ENCODE data around the gene CLK4. TPM values are rescaled to one million over a fixed set of nuclear protein-coding genes. Genes with fewer than 3 reads are reported as not detected.

CLK4 gene
- total RNA-seq = 10 to 100 TPM; 18.4 to 37.9 TPM

GRCh38 chr5:178626484-178627258, at the start of gene CLK4:
Gene CLK4 (minus strand): TSS chr5:178627050. CDS start chr5:178623416, 3,634 bp downstream.
- Mint-ChIP-seq H3K27ac (peak within 1 kb of the TSS; percentile 99), H3K4me1 (peaks cover 9% of the 10 kb centered on the region), H3K4me3 (peak within 1 kb of the TSS; percentile 95), H3K27me3 (no peaks in the 10 kb centered on the region), H3K9me3 (no peaks in the 10 kb centered on the region), H3K36me3 (ENCODE audit: low read depth) (peaks cover 45% of the 10 kb centered on the region)
- peak; percentile 89 for ATAC-seq (replicated peaks)

- Mint-ChIP-seq H3K27ac (no peak overlapping the region), H3K27me3 (peaks cover 3% of the 10 kb centered on the region), H3K9me3 (no peaks in the 10 kb centered on the region), H3K36me3 (ENCODE audit: low read depth) (no peaks in the 10 kb centered on the region), H3K4me3 (no peak overlapping the region), H3K4me1 (no peaks in the 10 kb centered on the region)
- no peak for ATAC-seq (replicated peaks)
These were observed 49.1 kb upstream of the CLK4 start for GRCh38 chr5:178675922-178676321.

DNA sequence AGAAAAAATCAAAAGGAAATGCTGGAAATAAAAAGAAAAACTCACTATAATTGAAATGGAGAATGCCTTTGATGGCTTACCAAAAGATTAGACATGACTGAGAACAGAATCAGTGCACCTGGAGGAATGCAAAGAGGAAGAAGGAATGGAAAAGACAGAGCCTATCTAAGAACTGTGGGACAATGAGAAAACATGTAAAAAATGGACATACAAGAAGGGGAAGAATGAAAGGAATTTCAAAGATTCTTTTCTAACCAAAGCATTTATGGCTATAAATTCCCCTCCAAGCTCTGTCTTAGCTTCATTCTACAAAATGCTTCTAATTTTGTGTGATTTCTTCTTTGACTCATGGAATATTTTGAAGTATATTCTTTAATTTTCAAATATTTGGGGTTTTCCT, 47.5 kb upstream of the CLK4 start:
- H3K27me3 Mint-ChIP-seq = peaks cover 9% of the 10 kb centered on the region
- H3K9me3 Mint-ChIP-seq = no peaks in the 10 kb centered on the region
- no peak overlapping the region for H3K4me3 Mint-ChIP-seq
- H3K27ac Mint-ChIP-seq = no peak overlapping the region
- no peaks in the 10 kb centered on the region for H3K36me3 Mint-ChIP-seq (ENCODE audit: low read depth)
- no peak for ATAC-seq (replicated peaks)
- H3K4me1 Mint-ChIP-seq = no peaks in the 10 kb centered on the region

- H3K27me3 Mint-ChIP-seq = peaks cover 13% of the 10 kb centered on the region
- H3K4me1 Mint-ChIP-seq = no peaks in the 10 kb centered on the region
- ATAC-seq (replicated peaks) = no peak
- no peak overlapping the region for H3K27ac Mint-ChIP-seq
- no peak overlapping the region for H3K4me3 Mint-ChIP-seq
- H3K9me3 Mint-ChIP-seq = no peaks in the 10 kb centered on the region
- H3K36me3 Mint-ChIP-seq (ENCODE audit: low read depth) = no peaks in the 10 kb centered on the region
These were observed 47.0 kb upstream of the CLK4 start for GRCh38 chr5:178673801-178674295.

DNA sequence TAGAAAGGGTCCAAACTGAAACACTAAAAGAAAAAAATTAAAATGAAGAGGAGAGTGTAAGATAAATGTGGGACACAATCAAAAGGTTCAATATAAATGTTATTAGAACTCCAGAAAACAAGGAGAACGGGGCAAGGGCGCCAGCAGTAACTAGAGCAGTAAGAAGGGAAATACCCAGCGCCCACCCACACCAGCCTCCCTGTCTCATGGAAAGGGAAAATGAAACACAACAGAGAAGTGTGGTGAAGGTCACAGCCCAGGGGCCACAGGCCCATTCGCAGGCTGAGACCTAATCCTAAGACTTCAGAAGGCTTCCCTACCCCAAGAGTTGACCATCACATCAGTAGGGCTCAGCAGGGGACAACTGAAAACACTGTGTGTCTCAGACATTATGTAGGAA, 45.8 kb upstream of the CLK4 start:
- H3K27me3 Mint-ChIP-seq = peaks cover 13% of the 10 kb centered on the region
- H3K4me1 Mint-ChIP-seq = no peaks in the 10 kb centered on the region
- peak; percentile 47 for ATAC-seq (replicated peaks)
- no peak overlapping the region for H3K4me3 Mint-ChIP-seq
- H3K27ac Mint-ChIP-seq = no peak overlapping the region
- H3K36me3 Mint-ChIP-seq (ENCODE audit: low read depth) = no peaks in the 10 kb centered on the region
- no peaks in the 10 kb centered on the region for H3K9me3 Mint-ChIP-seq

DNA sequence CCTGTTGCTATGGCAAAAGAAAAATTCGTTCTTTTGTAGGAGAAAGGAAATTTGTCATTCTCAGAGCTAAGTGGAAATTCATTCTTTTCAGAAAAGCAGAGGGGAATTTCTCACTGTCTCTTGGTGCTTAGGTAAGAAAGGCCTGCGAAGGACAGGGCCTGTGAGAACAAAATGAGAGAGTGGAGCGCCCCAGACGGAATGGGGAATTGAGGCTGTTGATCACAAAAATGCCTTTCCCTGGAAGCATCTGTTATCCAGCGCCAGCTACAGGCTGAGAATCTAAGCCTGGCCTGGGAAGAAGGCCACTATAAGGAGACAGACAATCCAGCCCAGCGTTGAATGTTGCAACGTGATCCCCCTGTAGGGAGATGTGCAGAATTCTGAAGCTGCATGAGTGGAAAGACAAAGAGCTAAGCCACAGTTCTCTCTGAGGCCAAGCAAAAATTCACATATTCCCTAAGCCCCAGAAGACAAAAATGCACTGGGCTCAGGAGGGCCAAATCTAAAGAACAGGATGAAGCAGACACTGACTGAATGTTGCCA, 44.8 kb upstream of the CLK4 start:
- H3K27me3 Mint-ChIP-seq = peaks cover 13% of the 10 kb centered on the region
- H3K27ac Mint-ChIP-seq = no peak overlapping the region
- no peaks in the 10 kb centered on the region for H3K4me1 Mint-ChIP-seq
- no peaks in the 10 kb centered on the region for H3K9me3 Mint-ChIP-seq
- H3K36me3 Mint-ChIP-seq (ENCODE audit: low read depth) = no peaks in the 10 kb centered on the region
- ATAC-seq (replicated peaks) = peak; percentile 26
- H3K4me3 Mint-ChIP-seq = no peak overlapping the region

- Mint-ChIP-seq H3K4me1 (no peaks in the 10 kb centered on the region), H3K27ac (no peak overlapping the region), H3K36me3 (ENCODE audit: low read depth) (no peaks in the 10 kb centered on the region), H3K4me3 (no peak overlapping the region), H3K27me3 (peaks cover 13% of the 10 kb centered on the region), H3K9me3 (no peaks in the 10 kb centered on the region)
- no peak for ATAC-seq (replicated peaks)
These were observed 43.6 kb upstream of the CLK4 start for GRCh38 chr5:178670351-178670885.

DNA sequence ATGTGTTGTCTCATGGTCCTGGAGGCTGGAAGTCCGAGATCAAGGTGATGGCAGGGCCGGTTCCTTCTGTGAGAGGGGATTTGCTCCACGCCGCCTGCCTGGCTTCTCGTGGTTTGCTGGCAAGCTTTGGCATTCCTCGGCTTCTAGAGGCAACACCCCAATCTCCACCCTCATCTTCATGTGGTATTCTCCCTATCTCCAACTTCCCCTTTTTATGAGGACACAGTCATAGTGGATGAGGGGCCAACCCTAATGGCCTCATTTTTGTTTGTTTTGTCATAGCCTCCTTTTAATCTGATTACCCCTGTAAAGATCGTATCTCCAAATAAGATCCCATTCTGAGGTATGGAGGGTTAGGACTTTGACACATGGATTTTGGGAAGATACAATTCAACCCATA, 41.7 kb upstream of the CLK4 start:
- Mint-ChIP-seq H3K36me3 (ENCODE audit: low read depth) (no peaks in the 10 kb centered on the region), H3K27ac (no peak overlapping the region), H3K4me1 (no peaks in the 10 kb centered on the region), H3K9me3 (no peaks in the 10 kb centered on the region), H3K27me3 (peaks cover 19% of the 10 kb centered on the region), H3K4me3 (no peak overlapping the region)
- ATAC-seq (replicated peaks) = no peak

- Mint-ChIP-seq H3K27ac (no peak overlapping the region), H3K4me1 (no peaks in the 10 kb centered on the region), H3K36me3 (ENCODE audit: low read depth) (no peaks in the 10 kb centered on the region), H3K4me3 (no peak overlapping the region), H3K27me3 (peaks cover 20% of the 10 kb centered on the region), H3K9me3 (no peaks in the 10 kb centered on the region)
- no peak for ATAC-seq (replicated peaks)
These were observed 40.8 kb upstream of the CLK4 start for GRCh38 chr5:178667688-178668087.

GRCh38 chr5:178667101-178667500, 40.3 kb upstream of the CLK4 start:
- no peaks in the 10 kb centered on the region for H3K4me1 Mint-ChIP-seq
- H3K36me3 Mint-ChIP-seq (ENCODE audit: low read depth) = no peaks in the 10 kb centered on the region
- H3K27me3 Mint-ChIP-seq = peaks cover 20% of the 10 kb centered on the region
- no peak for ATAC-seq (replicated peaks)
- H3K4me3 Mint-ChIP-seq = no peak overlapping the region
- H3K9me3 Mint-ChIP-seq = no peaks in the 10 kb centered on the region
- H3K27ac Mint-ChIP-seq = no peak overlapping the region

DNA sequence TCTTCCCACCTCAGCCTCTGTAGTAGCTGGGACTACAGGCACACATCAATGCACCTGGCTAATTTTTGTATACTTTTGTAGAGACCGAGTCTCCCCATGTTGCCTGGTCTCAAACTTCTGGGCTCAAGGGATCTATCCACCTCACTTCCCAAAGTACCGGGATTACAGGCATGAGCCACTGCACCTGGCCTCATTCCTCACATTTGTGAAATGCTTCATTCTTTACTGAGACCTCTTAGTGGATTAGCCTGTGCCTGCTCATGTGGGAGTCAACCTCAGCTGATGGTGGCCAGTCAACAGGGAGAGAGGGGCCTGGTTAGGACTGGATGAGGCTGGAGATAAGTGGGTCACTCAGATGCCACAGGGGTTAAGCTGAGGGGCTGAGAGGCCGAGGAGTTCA, 37.3 kb upstream of the CLK4 start:
- no peak overlapping the region for H3K4me3 Mint-ChIP-seq
- H3K9me3 Mint-ChIP-seq = no peaks in the 10 kb centered on the region
- H3K27me3 Mint-ChIP-seq = peaks cover 17% of the 10 kb centered on the region
- H3K27ac Mint-ChIP-seq = no peak overlapping the region
- no peaks in the 10 kb centered on the region for H3K36me3 Mint-ChIP-seq (ENCODE audit: low read depth)
- no peak for ATAC-seq (replicated peaks)
- no peaks in the 10 kb centered on the region for H3K4me1 Mint-ChIP-seq

GRCh38 chr5:178662541-178662860, 35.7 kb upstream of the CLK4 start:
- Mint-ChIP-seq H3K9me3 (no peaks in the 10 kb centered on the region), H3K27ac (no peak overlapping the region), H3K4me3 (no peak overlapping the region), H3K36me3 (ENCODE audit: low read depth) (no peaks in the 10 kb centered on the region), H3K27me3 (peaks cover 23% of the 10 kb centered on the region), H3K4me1 (no peaks in the 10 kb centered on the region)
- ATAC-seq (replicated peaks) = no peak

- no peaks in the 10 kb centered on the region for H3K9me3 Mint-ChIP-seq
- H3K27me3 Mint-ChIP-seq = peaks cover 28% of the 10 kb centered on the region
- H3K27ac Mint-ChIP-seq = no peak overlapping the region
- no peak for ATAC-seq (replicated peaks)
- no peaks in the 10 kb centered on the region for H3K4me1 Mint-ChIP-seq
- no peaks in the 10 kb centered on the region for H3K36me3 Mint-ChIP-seq (ENCODE audit: low read depth)
- H3K4me3 Mint-ChIP-seq = no peak overlapping the region
These were observed 35.1 kb upstream of the CLK4 start for GRCh38 chr5:178661836-178662540.

DNA sequence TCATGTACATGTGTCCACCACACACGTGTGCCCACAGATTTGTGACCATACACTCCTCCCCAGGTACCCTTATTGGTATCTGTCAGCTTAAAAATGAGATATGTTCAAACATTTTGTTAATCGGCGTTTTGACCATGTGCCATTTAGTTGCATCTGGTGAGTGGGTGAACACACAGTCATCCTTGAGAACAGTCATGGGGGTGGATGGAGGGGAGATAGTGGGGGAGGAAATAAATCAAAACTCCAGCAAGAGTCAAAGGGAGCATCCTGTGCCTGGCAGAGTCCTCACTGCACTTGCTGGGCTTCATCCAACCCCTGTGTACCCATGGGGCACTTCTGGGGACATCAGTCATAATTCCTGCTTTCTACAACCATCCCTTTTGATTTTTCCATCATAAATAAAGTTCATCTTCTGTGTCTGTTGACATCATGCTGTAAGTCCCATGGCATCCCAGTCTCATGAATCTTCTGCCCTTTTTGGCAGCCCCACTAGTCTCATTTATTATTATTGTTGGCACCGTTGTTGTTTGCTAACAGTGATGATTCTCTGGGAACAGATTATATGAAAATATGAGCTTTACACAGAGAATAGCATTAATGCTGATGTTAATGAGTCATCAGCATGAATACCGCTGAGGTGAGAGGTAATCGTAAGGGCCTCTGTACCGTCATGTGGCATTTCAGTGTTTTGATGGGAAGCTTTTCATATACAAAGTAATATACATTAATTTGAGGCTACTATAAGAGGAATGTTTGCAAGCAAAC, 24.4 kb upstream of the CLK4 start:
- ATAC-seq (replicated peaks) = no peak
- peaks cover 10% of the 10 kb centered on the region for H3K9me3 Mint-ChIP-seq

More for the DNA sequence above, 24.4 kb upstream of the CLK4 start:
- no peak overlapping the region for H3K4me3 Mint-ChIP-seq
- H3K27ac Mint-ChIP-seq = no peak overlapping the region
- H3K27me3 Mint-ChIP-seq = peaks cover 10% of the 10 kb centered on the region
- H3K36me3 Mint-ChIP-seq (ENCODE audit: low read depth) = no peaks in the 10 kb centered on the region
- no peaks in the 10 kb centered on the region for H3K4me1 Mint-ChIP-seq
